Measurements from ENCODE around the gene RBM20.

DNA sequence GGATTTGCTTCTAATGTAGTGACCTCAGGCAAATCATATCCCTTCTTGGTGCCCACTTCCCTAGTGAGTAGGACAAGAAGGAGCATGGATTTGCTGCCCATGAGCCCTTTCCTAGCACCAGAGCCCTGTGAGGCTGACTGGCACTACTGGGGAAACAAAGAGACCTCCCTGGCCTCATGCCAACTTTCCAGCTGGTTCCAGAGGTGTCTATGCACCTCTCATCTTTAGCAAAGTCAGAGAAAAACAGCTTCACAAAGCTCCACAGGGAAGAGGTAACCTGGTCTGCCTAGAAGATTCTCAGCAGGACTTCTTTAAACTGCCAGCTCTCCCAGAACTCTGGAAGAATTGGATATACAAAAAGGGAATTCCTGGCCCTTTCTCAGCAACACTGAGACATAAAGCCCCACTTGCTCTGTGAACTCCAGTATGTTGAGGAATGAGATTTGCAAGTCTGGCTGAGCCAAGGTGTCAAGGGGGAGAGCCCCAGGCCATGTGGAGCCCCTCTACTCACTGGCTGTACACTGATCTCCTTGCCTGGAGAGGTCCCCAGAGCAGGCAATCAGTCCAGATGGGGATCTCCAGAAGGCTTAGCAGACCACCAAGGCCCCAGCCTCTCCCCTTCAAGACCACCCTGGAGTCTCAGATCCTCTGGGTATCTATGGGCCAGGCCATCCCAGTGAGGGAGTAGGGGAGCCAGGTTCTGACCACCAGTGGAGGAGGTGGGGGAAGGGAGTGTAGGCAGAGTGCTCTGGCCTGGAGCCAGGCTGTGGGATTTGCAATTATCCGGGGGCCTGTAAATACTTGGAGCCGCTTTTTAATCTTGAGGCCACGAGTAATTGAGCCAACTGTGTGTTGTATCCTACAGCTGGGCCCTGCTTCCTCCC is 24.4 kb upstream of the RBM20 start:
- TF ChIP-seq CTCF (IDR thresholded peaks at IDR 0.05; ENCODE audit: insufficient read depth, low read length) (no peak), GABPA (IDR thresholded peaks at IDR 0.05; ENCODE audit: low read depth) (no peak), POLR2AphosphoS5 (IDR thresholded peaks at IDR 0.05; ENCODE audit: low read depth) (no peak), REST (IDR thresholded peaks at IDR 0.05; ENCODE audit: insufficient replicate concordance, low read depth) (no peak), SPI1 (IDR thresholded peaks at IDR 0.05; ENCODE audit: borderline replicate concordance, low read depth) (no peak)
